ENCODE results near the gene SLC47A1.

The SLC47A1 gene

DNA sequence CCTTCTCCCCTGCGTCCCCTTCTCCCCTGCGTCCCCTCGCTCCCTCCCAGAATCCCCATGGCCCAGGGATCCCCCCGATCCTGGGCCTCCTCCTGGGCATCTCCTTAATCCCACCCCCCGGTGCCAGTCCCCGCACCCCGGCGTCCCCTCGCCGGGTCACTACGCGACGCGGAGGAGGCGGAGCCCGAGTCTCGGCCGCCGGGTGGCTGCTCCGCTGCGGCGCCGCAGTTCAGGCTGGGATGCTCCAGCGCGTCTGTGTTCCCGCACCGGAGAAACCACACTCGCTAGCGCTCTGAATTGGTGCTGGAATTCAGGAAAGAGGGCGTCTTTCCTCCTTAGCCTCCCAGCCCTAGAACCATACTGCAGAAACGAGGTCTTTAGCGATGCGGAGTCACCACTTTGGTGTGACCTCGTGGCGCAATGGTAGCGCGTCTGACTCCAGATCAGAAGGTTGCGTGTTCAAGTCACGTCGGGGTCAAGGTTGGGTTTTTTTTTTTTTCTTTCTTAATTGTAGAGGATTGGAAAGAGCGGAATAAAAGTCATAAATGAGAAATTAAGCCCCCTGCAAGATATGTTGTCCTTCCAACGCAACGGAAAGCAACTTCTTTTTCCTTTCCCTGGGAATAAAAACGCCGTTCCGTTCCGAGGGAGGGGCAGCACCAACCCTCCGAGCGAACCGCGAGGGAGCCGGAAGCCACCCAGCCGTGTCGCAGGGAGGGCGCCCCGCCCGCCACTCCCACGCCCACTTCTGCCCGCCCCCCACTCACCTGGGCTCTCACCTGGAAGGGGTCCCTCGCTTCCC lies 25.7 kb upstream of the SLC47A1 start (continued):
- TF ChIP-seq ZNF518A (tag by site-specific recombination; conservative IDR thresholded peaks at IDR 0.05; ENCODE audit: low read depth) (no peak), ZBTB11 (tag by site-specific recombination; conservative IDR thresholded peaks at IDR 0.05; ENCODE audit: low read depth) (no peak; the same call in none of the 2 replicates), ZNF514 (tag by site-specific recombination; IDR thresholded peaks at IDR 0.05) (no peak), ZSCAN18 (tag by site-specific recombination; IDR thresholded peaks at IDR 0.05) (peak; percentile 97), ZBTB10 (tag by site-specific recombination; IDR thresholded peaks at IDR 0.05) (peak; percentile 84; the same call in 1 of the 2 replicates), ZNF473 (tag by site-specific recombination; IDR thresholded peaks at IDR 0.05) (no peak), ZFP69B (tag by site-specific recombination; IDR thresholded peaks at IDR 0.05) (peak; percentile 58), ZNF837 (tag by site-specific recombination; IDR thresholded peaks at IDR 0.05) (no peak), ZFP41 (tag by site-specific recombination; IDR thresholded peaks at IDR 0.05; ENCODE audit: borderline replicate concordance) (no peak), ZNF146 (tag by site-specific recombination; IDR thresholded peaks at IDR 0.05) (no peak), CTCF (tag by site-specific recombination; IDR thresholded peaks at IDR 0.05) (peak; percentile 57), ZNF19 (tag by site-specific recombination; IDR thresholded peaks at IDR 0.05; ENCODE audit: low read depth) (no peak; the same call in 1 of the 2 replicates), ZNF404 (tag by site-specific recombination; IDR thresholded peaks at IDR 0.05) (no peak), ZNF548 (tag by site-specific recombination; IDR thresholded peaks at IDR 0.05) (no peak), YY2 (tag by site-specific recombination; IDR thresholded peaks at IDR 0.05) (peak; percentile 74), KLF9 (tag by site-specific recombination; IDR thresholded peaks at IDR 0.05; ENCODE audit: low read depth) (peak; percentile 90), ZNF132 (tag by site-specific recombination; IDR thresholded peaks at IDR 0.05; ENCODE audit: borderline replicate concordance) (no peak), ZBTB20 (tag by site-specific recombination; IDR thresholded peaks at IDR 0.05) (peak; percentile 83)
- TF ChIP-seq, protein P1, sequence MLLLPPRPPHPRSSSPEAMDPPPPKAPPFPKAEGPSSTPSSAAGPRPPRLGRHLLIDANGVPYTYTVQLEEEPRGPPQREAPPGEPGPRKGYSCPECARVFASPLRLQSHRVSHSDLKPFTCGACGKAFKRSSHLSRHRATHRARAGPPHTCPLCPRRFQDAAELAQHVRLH (tag by site-specific recombination; IDR thresholded peaks at IDR 0.05) = peak; percentile 90
- TF ChIP-seq, protein P2, sequence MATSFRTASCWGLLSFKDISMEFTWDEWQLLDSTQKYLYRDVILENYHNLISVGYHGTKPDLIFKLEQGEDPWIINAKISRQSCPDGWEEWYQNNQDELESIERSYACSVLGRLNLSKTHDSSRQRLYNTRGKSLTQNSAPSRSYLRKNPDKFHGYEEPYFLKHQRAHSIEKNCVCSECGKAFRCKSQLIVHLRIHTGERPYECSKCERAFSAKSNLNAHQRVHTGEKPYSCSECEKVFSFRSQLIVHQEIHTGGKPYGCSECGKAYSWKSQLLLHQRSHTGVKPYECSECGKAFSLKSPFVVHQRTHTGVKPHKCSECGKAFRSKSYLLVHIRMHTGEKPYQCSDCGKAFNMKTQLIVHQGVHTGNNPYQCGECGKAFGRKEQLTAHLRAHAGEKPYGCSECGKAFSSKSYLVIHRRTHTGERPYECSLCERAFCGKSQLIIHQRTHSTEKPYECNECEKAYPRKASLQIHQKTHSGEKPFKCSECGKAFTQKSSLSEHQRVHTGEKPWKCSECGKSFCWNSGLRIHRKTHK (tag by site-specific recombination; IDR thresholded peaks at IDR 0.05) = no peak
- TF ChIP-seq, protein P3, sequence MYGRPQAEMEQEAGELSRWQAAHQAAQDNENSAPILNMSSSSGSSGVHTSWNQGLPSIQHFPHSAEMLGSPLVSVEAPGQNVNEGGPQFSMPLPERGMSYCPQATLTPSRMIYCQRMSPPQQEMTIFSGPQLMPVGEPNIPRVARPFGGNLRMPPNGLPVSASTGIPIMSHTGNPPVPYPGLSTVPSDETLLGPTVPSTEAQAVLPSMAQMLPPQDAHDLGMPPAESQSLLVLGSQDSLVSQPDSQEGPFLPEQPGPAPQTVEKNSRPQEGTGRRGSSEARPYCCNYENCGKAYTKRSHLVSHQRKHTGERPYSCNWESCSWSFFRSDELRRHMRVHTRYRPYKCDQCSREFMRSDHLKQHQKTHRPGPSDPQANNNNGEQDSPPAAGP (tag by site-specific recombination; IDR thresholded peaks at IDR 0.05) = peak; percentile 98

Measured in HEK293 (cell line).